Left hindlimb (tissue), 1 donor: ENCODE measurements around the gene GMPR2.
A peak's percentile ranks its signal among the peaks of the same experiment; 100 is the strongest.

Experiments used
- DNase-seq: peaks from one replicate; pipeline ENCODE4 v3.0.0-alpha.2; 2018

GMPR2 gene

DNA sequence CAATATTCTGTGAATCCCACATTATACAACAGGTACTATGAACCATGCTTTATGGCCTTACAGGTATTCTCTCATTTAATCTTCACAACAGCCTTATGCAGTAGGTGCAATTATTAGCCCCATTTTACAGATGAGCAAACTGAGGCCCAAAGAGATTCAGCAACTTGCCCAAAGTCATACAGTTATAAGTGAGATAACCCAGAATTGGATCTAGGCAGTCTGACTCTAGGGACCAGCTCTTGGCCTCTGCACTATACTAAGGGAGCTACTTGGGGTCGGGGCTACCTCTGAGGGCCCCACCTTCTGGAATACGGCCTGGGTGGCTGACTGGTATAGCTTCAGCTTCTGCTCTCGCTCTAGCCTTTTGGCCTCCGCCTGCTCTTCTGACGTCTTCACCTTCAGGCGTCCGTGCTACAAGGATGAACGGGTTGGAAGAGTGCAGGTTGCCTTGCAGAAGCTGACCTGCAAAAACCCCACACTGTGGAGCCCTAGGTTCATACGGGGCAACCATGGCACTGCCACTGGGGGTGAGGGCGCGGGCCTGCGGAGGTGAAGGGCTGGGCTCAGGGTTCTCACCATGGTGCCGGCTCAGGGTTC, 37.9 kb downstream of the GMPR2 start:
- DNase-seq = no peak

DNA sequence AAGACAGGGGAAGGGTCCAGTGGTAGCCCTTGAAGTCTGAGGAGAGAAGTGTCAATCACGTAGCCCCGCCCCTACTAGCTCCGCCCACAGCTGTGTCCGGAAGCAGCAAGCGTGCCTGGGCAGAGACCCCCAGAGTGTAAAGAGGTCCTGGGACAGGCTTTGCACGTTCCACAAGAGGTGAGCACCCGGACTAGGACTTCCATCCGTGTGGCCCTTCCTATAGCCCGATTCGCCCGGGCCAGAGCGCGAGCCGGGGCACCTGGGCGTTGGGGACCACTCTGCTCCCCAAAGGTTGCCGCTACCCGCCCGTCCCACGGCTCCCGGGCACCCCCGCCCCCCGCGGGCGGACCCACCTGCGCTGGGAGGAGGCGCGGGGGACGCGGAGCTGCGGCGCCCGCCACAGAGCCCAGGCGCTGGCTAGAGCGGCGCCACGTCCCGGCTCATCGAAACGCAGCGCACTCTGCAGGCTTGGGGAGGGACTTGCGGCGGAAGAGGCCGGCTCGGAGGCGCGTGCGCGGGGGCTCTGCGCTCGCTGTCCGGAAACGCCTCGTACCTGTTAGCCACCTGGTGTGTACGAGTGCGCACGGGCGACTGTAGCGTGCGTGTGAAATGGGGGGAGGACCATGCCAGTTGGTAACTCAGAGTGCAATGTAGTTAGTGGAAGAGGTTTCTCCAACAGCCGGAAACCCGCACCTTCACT, 38.6 kb downstream of the GMPR2 start, which contains the start of gene RABGGTA:
TSS of gene RABGGTA (minus strand) at position 464 of the 700 bp plus-strand sequence. CDS start 482 bp downstream, outside the sequence.
- DNase-seq = peak; percentile 90

DNA sequence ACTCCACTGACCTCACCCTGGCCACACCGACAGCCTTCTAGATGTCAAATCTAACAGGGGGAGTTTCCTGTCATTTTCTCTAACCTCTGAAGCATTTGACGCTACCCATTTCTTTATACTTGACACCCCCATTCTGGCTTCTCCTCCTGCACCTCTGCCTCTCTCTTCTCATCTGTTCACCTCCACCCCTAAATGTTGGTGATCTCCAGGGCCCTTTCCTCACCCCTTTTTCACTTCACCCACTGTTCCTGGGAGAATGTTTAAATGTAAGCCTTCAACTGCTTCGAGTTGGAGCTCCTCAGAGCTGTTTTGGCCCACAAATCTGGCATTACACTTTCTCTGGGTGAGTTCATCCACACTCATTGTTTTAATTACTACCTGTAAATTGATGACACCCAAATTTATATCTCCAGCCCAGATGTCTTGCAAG, 39.1 kb downstream of the GMPR2 start:
- no peak for DNase-seq

DNA sequence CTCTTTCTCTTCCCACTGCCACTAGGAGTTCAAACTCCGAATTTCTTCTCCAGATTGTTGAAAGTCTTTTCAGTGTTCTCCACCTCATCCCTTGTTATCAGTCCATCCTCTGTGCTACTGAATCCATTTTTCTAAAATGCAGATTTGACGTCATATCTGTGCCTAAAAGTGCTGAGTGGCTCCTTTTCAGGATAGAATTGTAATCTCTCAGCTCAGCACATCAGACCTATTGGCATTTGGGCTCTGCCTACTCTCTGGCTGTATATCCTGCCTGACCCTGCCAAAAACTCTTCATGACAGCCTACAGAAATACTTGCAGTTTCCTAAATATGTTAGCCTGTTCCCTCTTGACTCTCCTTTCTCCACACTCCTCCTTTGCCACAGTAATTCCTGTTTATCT, 39.7 kb downstream of the GMPR2 start:
- no peak for DNase-seq

DNA sequence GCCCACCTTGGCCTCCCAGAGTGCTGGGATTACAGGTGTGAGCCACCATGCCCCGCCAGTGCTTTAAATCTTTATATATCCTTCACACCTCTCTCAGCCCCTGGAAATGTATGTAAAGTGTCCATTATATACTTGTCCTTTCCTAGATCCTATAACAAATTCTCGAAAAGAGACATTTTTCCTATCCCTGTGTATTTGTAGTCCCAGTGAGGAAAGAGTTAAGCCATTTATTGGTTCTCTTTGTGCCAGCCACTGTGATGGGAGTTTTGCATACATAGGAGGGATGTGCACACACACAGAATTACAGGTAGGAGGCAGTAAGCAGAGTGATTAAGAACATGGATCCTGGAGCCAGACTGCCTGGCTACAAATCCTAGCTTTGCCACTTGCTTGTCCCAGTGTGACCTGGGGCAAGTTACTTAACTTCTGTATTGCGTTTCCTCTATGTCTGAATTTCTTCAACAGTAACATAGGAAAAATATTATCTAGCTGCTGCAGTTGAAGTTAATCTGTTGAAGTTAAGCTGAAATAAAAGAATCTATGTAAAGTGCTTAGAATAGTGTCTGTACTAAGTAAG, 40.8 kb downstream of the GMPR2 start:
- no peak for DNase-seq

DNA sequence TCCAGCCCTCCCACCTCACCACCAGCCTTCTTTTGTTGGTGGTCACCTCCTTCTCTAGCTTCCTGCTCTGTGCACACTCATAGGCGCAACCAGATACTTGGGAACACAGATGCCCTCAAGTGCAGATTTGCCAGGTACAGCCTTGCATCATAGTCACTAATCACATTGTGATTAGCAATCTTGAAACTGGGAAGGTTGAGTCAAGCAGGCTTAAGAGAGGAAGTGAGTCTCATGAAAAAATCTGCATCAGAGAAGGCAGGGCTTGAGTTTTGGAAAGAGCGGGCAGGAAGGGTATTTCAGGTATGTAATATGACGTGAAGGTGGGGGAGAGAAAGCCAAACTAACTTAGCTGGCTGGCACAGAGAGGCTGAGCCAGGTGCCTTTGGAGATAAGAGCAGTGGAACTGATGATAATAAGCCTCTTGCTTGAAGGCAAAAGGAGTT, 41.4 kb downstream of the GMPR2 start:
- DNase-seq = no peak

DNA sequence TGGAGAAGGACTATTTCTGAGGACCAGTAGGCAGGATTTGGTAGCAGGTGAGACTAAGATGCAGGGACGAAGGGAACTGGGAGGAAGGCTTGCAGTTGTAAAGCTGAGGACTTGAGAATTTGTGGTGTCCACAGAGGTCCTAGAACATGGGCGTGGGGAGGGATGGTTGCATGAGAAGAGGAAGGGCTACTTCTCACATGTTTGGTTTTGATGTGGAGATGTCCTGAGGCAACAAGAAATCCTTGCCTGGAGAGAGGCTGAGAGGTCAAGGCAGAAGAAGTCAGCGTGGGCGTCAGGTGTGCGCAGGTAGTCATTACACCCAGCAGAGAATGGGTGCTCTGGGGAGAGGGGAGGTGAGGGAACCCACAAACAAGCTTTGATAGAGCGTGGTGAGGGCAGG, 44.3 kb downstream of the GMPR2 start:
- DNase-seq = no peak

DNA sequence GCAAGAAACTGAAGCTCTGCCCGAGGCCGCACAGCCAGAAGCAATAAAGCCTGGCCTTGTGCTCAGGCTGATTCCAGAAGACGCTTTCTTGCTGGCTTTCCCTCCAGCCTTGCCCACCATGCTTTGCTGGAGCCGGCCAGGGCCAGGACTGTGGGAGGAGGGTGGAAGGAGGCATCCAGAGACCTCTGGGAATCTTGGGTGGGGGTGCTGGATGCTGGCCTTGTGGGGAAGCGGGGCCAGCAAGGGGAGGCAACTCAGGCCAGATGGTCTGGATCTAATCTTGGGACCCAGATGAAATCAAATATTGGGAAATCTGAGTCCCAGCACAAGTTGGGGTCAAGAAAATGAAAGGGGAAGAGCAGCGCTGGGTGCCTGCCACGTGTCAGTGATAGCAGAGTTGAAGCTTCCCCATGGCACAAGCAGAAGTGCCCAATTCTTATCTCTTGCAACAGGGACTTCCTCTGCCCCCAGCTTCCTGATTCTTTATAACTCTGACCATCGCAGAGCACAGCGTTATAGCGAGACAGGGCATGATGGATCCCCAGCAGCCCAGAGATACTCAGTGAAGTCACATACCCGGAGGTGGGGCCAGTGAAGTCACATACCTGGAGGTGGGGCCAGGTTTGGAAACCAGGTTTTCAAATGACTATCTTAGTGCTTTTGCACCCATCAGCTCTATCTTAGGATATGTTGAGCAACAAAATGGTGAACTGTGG, 45.0 kb downstream of the GMPR2 start:
- DNase-seq = no peak

DNA sequence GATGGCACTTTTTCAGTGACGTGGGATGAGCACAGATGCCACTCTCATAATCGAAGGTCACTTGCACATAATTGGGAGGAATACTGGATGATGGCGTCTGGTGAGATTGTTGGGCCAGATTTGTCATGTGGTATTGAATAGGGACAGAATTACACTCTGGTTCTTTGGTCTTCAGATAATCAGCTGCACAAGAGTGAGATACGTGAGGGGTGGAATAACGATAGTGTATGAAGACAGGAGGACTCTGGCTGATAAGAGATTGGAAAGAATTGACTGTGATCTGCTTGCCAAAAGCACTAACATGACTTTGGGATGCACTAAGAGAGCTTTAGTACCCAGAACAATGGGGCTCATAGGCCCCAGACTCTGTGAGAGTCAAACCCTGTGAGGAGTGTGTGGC, 45.7 kb downstream of the GMPR2 start:
- DNase-seq = no peak

DNA sequence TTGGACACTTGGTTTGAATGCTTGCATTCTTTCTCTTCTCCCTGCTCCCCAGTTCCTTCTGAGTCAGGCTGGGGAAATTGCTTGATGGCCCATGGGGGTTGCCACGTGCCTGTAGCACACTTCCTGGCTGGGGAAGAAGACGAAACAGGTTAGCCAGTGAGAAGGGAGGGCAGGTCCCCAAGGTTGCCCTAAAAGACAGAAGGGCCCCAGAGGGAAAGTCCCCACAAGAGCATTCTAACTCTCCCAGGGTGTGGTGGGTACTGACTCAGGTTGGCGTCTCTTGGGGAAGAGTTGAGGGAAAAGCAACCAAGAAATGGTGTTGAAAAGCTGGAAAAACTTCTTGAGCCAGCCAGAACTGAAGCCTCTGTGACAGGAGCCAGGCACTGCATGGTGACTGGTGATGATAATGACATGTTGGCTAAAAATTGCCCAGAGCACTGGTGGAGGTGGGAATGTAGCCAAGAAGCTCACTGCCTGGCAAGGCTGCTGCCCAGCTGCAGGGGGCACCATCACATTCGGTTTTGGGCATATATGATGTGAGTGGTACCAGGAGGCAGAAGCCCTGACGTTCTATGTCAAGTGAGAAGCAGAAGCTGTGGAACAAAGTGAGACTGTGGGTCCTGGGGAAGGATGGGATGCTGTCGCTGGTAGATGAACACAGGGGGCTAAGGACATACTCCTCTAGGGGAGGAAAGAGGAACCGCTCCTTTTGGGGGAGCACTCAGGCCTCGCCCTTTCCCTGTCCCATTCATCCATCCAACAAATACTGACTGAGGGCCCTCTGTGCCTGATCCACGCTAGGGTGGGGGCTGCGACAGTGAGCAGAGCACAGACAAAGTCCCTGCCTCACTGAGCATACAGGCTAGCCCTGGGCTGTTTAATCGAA, 46.8 kb downstream of the GMPR2 start:
- DNase-seq = no peak

DNA sequence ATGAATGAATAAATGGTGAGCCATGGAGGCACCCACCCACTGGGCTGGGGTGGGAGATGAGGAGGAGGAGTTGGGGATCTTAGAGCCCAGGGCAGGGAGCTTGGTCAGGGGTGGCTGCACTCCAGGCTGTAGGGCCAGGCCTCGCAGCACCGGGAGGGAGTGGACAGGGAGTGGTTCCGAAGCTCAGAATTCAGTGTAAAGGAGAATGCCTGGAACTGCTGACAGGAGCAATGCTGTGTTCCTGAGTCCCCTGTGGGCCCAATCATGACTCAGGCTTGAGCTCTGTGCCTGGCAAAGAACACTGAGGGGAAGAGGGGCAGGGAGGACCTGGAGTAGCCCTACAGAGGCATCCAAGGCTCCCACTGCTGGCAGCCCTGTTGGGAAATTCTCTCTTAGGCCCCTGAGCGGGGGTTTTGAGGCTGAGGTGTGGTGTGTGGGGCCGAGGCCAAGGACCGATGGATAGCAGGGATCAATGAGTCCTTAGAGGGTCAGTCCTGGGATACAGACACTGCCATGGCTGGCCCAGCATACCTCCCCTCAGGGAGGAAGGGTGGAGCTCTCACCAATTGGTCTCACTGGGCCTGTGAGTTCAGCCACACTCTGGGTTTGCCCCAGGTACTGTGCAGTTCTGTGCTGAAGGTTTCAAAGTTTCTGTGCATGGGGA, 48.2 kb downstream of the GMPR2 start:
- DNase-seq = no peak

DNA sequence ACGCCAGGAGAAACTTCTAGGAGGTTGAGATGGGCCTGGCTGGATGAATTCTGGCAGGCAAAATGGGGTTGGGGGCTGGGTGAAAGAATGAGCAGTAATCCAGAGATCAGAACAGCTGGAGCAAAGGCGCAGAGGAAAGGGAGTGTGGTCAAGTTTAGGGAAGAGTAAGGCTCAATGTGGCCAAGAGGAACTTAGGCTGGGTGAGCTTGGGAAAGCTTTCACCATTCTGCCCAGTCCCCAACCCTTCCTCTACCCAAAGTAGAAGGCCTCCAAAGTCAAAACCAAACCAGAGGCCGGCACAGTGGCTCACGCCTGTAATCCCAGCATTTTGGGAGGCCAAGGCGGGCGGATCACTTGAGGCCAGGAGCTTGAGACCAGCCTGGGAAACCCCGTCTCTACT, 48.9 kb downstream of the GMPR2 start:
- no peak for DNase-seq

DNA sequence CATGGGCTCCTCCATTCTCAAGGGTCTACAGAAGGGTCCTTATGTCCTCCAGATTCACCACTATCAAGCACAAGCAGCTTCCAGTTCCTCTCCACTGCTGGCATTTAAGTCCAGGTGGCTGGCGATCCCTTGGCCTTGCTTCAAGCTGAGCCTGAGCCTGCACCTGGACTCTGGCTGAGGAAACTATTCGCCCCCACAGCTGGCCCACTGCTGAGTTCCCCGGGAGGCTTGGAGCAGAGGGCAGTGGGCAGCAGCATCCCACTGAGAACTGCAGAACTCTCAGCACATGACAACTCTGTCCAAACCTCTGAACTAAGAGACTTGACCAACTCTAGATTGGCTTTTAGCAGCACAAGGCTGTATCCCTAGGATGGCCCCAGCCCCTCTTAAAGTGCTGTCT, 50.0 kb downstream of the GMPR2 start:
- no peak for DNase-seq

DNA sequence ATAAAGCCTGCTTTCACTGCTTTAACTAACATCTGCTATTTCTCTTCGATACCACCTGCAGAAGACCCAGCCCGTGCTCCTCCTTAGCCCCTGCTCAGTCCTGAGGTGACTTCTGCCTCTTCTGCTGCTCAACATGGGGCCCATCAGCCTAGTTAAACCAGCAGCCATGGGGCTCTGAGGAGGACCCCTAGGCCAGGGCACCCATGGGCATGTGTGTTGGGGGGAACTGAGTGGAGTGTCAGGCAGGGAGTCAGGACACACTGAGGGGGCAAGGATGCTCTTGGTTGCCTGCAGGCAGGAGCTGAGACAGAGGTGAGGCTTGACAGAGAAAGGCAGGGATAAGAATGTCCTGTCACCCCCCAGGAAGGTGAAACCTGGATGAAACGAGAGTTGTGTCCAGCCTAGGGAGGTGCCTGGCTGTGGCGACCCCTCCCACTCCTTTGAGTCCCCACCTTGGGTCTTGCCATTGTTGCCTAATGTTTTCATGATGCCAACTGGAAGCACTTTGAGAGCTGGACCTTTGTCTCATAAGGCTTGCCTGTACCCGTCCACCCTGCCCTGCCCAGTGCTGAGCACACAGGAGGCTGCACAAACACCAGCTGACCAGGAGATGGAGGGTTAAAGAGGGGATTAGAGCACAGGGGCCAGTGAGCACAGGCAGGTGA, 51.2 kb downstream of the GMPR2 start:
- no peak for DNase-seq

DNA sequence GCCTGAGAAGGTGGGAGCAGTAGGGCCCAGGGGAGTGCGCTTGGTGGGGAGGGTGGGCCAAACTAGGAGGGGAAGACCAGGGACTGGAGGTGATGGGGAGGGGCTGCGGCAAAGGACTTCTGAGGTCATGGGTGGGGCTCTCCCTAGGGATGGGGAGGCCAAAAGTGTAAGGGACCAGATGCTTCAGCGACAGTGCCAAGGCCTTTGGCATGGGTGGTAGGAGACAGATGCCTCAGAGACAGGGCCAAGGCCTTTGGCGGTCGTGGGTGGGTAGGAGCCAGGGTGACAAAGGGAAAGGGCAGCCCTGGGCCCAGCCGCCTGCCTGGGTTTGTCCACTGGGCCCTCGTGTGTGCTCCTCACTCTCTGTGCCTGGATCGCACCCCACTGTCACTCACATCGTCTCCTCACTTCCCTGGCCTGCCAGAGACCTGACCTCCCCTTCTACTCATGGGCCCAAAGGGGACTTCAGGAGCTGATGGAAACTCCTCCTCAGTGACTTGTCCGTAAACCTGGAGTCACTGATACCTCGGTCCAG, 51.8 kb downstream of the GMPR2 start:
- no peak for DNase-seq

DNA sequence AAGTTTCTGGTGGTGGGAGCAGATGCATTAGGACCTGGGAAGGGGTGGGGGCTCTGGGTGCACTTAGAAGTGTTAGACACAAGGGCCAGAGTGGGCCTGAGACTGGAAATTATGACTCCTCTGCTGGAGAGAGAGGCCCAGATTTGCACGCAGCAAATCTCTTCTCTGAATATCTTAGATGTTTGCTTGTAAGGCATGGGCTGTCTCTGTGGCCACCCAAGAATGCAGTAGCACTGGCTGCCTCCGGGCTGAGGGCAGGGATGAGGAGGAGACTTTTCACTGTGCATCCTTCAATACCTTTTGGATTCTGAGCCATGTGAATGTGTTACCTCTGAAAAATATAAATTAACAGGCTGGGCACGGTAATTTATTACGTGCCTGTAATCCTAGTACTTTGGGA, 52.6 kb downstream of the GMPR2 start:
- DNase-seq = no peak

DNA sequence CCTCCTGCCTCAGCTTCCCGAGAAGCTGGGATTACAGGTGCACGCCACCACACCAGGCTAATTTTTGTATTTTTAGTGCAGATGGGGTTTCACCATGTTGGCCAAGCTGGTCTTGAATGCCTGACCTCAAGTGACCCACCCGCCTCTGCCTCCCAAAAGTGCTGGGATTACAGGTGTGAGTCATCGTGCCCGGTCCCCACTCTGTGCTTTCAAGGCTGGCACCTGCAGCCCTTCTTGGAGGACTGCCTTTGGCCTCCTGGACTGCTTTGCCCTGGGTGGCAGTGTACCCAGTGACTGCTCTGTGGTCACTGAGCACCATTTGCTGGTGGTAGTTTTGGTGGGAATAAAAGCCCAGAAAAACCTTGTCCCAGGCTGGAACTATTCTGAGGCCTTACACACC, 54.3 kb downstream of the GMPR2 start:
- no peak for DNase-seq
